Measurements from ENCODE around the gene SPATA31C2. TPM values are rescaled to one million over a fixed set of nuclear protein-coding genes. Genes with fewer than 3 reads are reported as not detected.

Gene SPATA31C2
- total and polyA plus RNA-seq, 2 donors (not counting 1 experiment from before 2014, with no cell fraction given): not detected

DNA sequence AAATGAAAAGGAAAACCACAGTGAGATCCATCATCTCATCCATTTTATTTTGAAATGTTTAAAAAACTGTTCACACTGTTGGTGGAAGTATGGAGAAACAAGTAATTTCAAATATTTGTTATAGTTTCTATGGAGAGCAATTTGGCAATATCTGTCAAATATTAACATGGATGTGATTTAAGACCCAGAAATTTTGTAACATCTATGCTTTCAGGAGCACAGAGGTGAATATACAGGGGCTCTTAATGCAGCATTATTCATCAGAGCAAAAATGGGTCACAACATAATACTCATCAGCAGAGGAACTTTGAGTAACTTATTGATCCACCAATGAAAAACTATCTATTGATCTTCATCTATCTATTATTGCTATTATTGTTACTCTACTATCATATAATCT, 31.4 kb upstream of the SPATA31C2 start:
- Histone ChIP-seq H3K9me3 (ENCODE audit: control insufficient read depth, insufficient read depth, low read depth, low read length) (no peaks in the 10 kb centered on the region), H3K79me2 (ENCODE audit: control insufficient read depth, insufficient read depth, low read length) (no peaks in the 10 kb centered on the region), H3K27ac (ENCODE audit: insufficient read depth, low read length) (no peak overlapping the region), H3K36me3 (ENCODE audit: control insufficient read depth, insufficient read depth, low read length) (no peaks in the 10 kb centered on the region), H4K20me1 (ENCODE audit: control insufficient read depth, extremely low read depth, insufficient read depth, low read length) (no peaks in the 10 kb centered on the region), H3K9ac (ENCODE audit: insufficient read depth, low read length) (no peak overlapping the region), H3K4me3 (replicated peaks in 1 of 4; ENCODE audit: control extremely low read depth in 1 of 4, insufficient read depth in 1 of 4, low read depth in 3 of 4, low read length in 4 of 4) (no peak overlapping the region), H2AFZ (ENCODE audit: low read length) (no peak overlapping the region), H3K27me3 (ENCODE audit: control insufficient read depth, insufficient read depth, low read length) (no peaks in the 10 kb centered on the region), H3K4me1 (ENCODE audit: control insufficient read depth, extremely low read depth, insufficient read depth, low read length) (no peaks in the 10 kb centered on the region), H3K4me2 (ENCODE audit: extremely low read depth, insufficient read depth, low read length) (no peak overlapping the region)
- no peak for DNase-seq (ENCODE audit: low read depth in 2 of 2)
- TF ChIP-seq CTCF (conservative IDR thresholded peaks at IDR 0.05 in 1 of 2, IDR thresholded peaks at IDR 0.05 in 1 of 2; ENCODE audit: low read depth in 1 of 2, low read length in 2 of 2): no peak
- no peak for TF ChIP-seq EZH2 (IDR thresholded peaks at IDR 0.05; ENCODE audit: low read length, missing control alignments)

GRCh38 chr9:88168564-88168963, 30.3 kb upstream of the SPATA31C2 start:
- no peaks in the 10 kb centered on the region for H3K9me3 ChIP-seq (ENCODE audit: control insufficient read depth, insufficient read depth, low read depth, low read length)
- no peaks in the 10 kb centered on the region for H3K79me2 ChIP-seq (ENCODE audit: control insufficient read depth, insufficient read depth, low read length)
- no peaks in the 10 kb centered on the region for H3K36me3 ChIP-seq (ENCODE audit: control insufficient read depth, insufficient read depth, low read length)
- no peaks in the 10 kb centered on the region for H3K27me3 ChIP-seq (ENCODE audit: control insufficient read depth, insufficient read depth, low read length)
- H3K4me2 ChIP-seq (ENCODE audit: extremely low read depth, insufficient read depth, low read length): no peak overlapping the region
- no peaks in the 10 kb centered on the region for H4K20me1 ChIP-seq (ENCODE audit: control insufficient read depth, extremely low read depth, insufficient read depth, low read length)
- TF ChIP-seq EZH2 (IDR thresholded peaks at IDR 0.05; ENCODE audit: low read length, missing control alignments) (no peak), CTCF (conservative IDR thresholded peaks at IDR 0.05 in 1 of 2, IDR thresholded peaks at IDR 0.05 in 1 of 2; ENCODE audit: low read depth in 1 of 2, low read length in 2 of 2) (no peak)
- H3K4me1 ChIP-seq (ENCODE audit: control insufficient read depth, extremely low read depth, insufficient read depth, low read length): no peaks in the 10 kb centered on the region
- no peak for DNase-seq (ENCODE audit: low read depth in 2 of 2)
- H3K4me3 ChIP-seq (replicated peaks in 1 of 4; ENCODE audit: control extremely low read depth in 1 of 4, insufficient read depth in 1 of 4, low read depth in 3 of 4, low read length in 4 of 4): no peak overlapping the region
- H2AFZ ChIP-seq (ENCODE audit: low read length): no peak overlapping the region
- no peak overlapping the region for H3K27ac ChIP-seq (ENCODE audit: insufficient read depth, low read length)
- no peak overlapping the region for H3K9ac ChIP-seq (ENCODE audit: insufficient read depth, low read length)

GRCh38 chr9:88166660-88167059, 28.4 kb upstream of the SPATA31C2 start:
- Histone ChIP-seq H4K20me1 (ENCODE audit: control insufficient read depth, extremely low read depth, insufficient read depth, low read length) (no peaks in the 10 kb centered on the region), H3K9me3 (ENCODE audit: control insufficient read depth, insufficient read depth, low read depth, low read length) (no peaks in the 10 kb centered on the region), H3K4me3 (replicated peaks in 1 of 4; ENCODE audit: control extremely low read depth in 1 of 4, insufficient read depth in 1 of 4, low read depth in 3 of 4, low read length in 4 of 4) (no peak overlapping the region), H3K79me2 (ENCODE audit: control insufficient read depth, insufficient read depth, low read length) (no peaks in the 10 kb centered on the region), H2AFZ (ENCODE audit: low read length) (no peak overlapping the region), H3K27me3 (ENCODE audit: control insufficient read depth, insufficient read depth, low read length) (no peaks in the 10 kb centered on the region), H3K27ac (ENCODE audit: insufficient read depth, low read length) (no peak overlapping the region), H3K36me3 (ENCODE audit: control insufficient read depth, insufficient read depth, low read length) (no peaks in the 10 kb centered on the region), H3K4me1 (ENCODE audit: control insufficient read depth, extremely low read depth, insufficient read depth, low read length) (no peaks in the 10 kb centered on the region), H3K4me2 (ENCODE audit: extremely low read depth, insufficient read depth, low read length) (no peak overlapping the region), H3K9ac (ENCODE audit: insufficient read depth, low read length) (no peak overlapping the region)
- TF ChIP-seq CTCF (conservative IDR thresholded peaks at IDR 0.05 in 1 of 2, IDR thresholded peaks at IDR 0.05 in 1 of 2; ENCODE audit: low read depth in 1 of 2, low read length in 2 of 2) (no peak), EZH2 (IDR thresholded peaks at IDR 0.05; ENCODE audit: low read length, missing control alignments) (no peak)
- DNase-seq (ENCODE audit: low read depth in 2 of 2): no peak
